OCI-LY7 (cell line): ENCODE results near the gene RMDN2. TPM values are rescaled to one million over a fixed set of nuclear protein-coding genes. Genes with fewer than 3 reads are reported as not detected.
"Not testable (repeated sequence)": the region's sequence is repeated elsewhere in the genome, so short reads cannot be mapped to it uniquely, and the experiment has no call there.

Experiments
- BruUV-seq: library from RNA; stranded (reverse); fragments of 400-500 nt; replicated peaks from 2 replicates; lab custom pipeline; 2021; lab: Mats Ljungman, UMichigan
- CTCF ChIA-PET: fragments of 300-600 bp; sonication (Branson Sonifier 250); formaldehyde crosslinking; loops from one replicate; lab custom pipeline; 2022; ENCODE audit warnings: antibody characterized with exemption; ENCODE audit not compliant: unreplicated experiment; lab: Charles Lee
- POLR2A ChIA-PET: fragments of 300-600 bp; sonication (Branson Sonifier 250); formaldehyde crosslinking; loops from one replicate; lab custom pipeline; 2022; ENCODE audit warnings: antibody characterized with exemption; lab: Charles Lee
- DNase-seq: peaks from one replicate; pipeline ENCODE4 v3.0.0-alpha.2; 2015; ENCODE audit warnings: low spot score
- H2AFZ ChIP-seq: fragments of 200-600 bp; sonication (generic), shearing (Covaris generic); 2 replicates; pipeline ENCODE4 v1.6.1; 2014; ENCODE audit warnings: mild to moderate bottlenecking, antibody characterized with exemption, low read length, moderate library complexity
- H3K27ac ChIP-seq: fragments of 200-600 bp; sonication (generic); 2 replicates; pipeline ENCODE4 v1.5.1; 2014; ENCODE audit warnings: mixed run types, low read depth, mild to moderate bottlenecking, moderate library complexity, low read length, inconsistent platforms; ENCODE audit not compliant: poor library complexity, severe bottlenecking
- H3K36me3 ChIP-seq: fragments of 200-600 bp; sonication (generic); 2 replicates; pipeline ENCODE4 v1.6.1; 2014; ENCODE audit warnings: mild to moderate bottlenecking, antibody characterized with exemption, low read length, moderate library complexity, mixed read lengths; ENCODE audit not compliant: insufficient read depth
- H3K4me1 ChIP-seq: fragments of 200-600 bp; sonication (generic); 2 replicates; pipeline ENCODE4 v1.5.1; 2014; ENCODE audit warnings: mild to moderate bottlenecking, low read length; ENCODE audit not compliant: insufficient read depth, poor library complexity, severe bottlenecking
- H3K4me2 ChIP-seq: fragments of 200-600 bp; sonication (generic); 2 replicates; pipeline ENCODE4 v1.6.1; 2014; ENCODE audit warnings: mild to moderate bottlenecking, low read length
- H3K4me3 ChIP-seq: fragments of 200-600 bp; sonication (generic); 2 replicates; pipeline ENCODE4 v1.5.1; 2014; ENCODE audit warnings: mild to moderate bottlenecking, low read depth, low read length; ENCODE audit not compliant: poor library complexity, severe bottlenecking
- H3K79me2 ChIP-seq: fragments of 200-600 bp; sonication (generic); 2 replicates; pipeline ENCODE4 v1.6.1; 2016; ENCODE audit warnings: low read depth, mild to moderate bottlenecking, low read length, moderate library complexity, mixed read lengths; ENCODE audit not compliant: insufficient read depth
- H3K9me2 ChIP-seq: fragments of 200-600 bp; sonication (generic); 2 replicates; pipeline ENCODE4 v1.6.1; 2016; ENCODE audit warnings: mild to moderate bottlenecking, low read length, mixed read lengths; ENCODE audit not compliant: insufficient read depth
- H3K9me3 ChIP-seq: fragments of 200-600 bp; sonication (generic); 2 replicates; pipeline ENCODE4 v1.6.1; 2014; ENCODE audit warnings: mild to moderate bottlenecking, mixed run types, low read length, mixed read lengths
- H4K20me1 ChIP-seq: fragments of 200-600 bp; sonication (generic); 2 replicates; pipeline ENCODE4 v1.6.1; 2014; ENCODE audit warnings: mild to moderate bottlenecking, antibody characterized with exemption, low read length, moderate library complexity, mixed read lengths; ENCODE audit not compliant: insufficient read depth
- CTCF ChIP-seq: fragments of 200-600 bp; sonication (generic); conservative IDR thresholded peaks from 2 replicates; pipeline ENCODE4 v1.5.1; 2014; ENCODE audit warnings: mild to moderate bottlenecking, antibody characterized with exemption, low read length, moderate library complexity, mixed read lengths
- EZH2phosphoT487 ChIP-seq: fragments of 200-600 bp; sonication (generic); IDR thresholded peaks from 2 replicates; pipeline ENCODE4 v1.6.1; 2018; ENCODE audit warnings: low read depth, borderline replicate concordance, mild to moderate bottlenecking, mixed run types, antibody characterized with exemption, low read length, moderate library complexity, mixed read lengths
- intact Hi-C: fragments of 100-400 bp; cut with micrococcal nuclease; formaldehyde crosslinking; loops from one replicate; pipeline ENCODE4 v1.10.0; 2022; ENCODE audit not compliant: unreplicated experiment
- total RNA-seq, 2 experiments: library from RNA; depleted of rRNA in 1 of 2; stranded (reverse); fragments of >200 nt in 1 of 2; shearing (Covaris generic) in 1 of 2; gene quantifications; 2 replicates each; pipeline ENCODE4 v1.2.3, GENCODE V29; 2014 to 2022

The RMDN2 gene
- total RNA-seq, 2 experiments from 2014 or later = 0.50 to 3.1 TPM

- CTCF ChIA-PET = no interaction called here
- no peak overlapping the region for H3K4me3 ChIP-seq
- intact Hi-C loops = no loop called here
- TF ChIP-seq EZH2phosphoT487 (no peak), CTCF (no peak)
- no peak for DNase-seq
- H3K79me2 ChIP-seq = no peaks in the 10 kb centered on the region
- H4K20me1 ChIP-seq = no peaks in the 10 kb centered on the region
- H3K4me1 ChIP-seq = no peaks in the 10 kb centered on the region
- no peak overlapping the region for H2AFZ ChIP-seq
- POLR2A ChIA-PET = interaction anchor here (0.6 kb wide), 1 partner anchor 433 kb away, joined by 3 read pairs; no protein-coding TSS in a partner anchor
- BruUV-seq = no TSS peak
- no peaks in the 10 kb centered on the region for H3K9me2 ChIP-seq
- no peak overlapping the region for H3K27ac ChIP-seq
- no peaks in the 10 kb centered on the region for H3K9me3 ChIP-seq
- no peak overlapping the region for H3K4me2 ChIP-seq
- no peaks in the 10 kb centered on the region for H3K36me3 ChIP-seq
These were observed 19.2 kb downstream of the RMDN2 start for GRCh38 chr2:37944268-37944667.

GRCh38 chr2:37947306-37947705, 22.2 kb downstream of the RMDN2 start:
- Histone ChIP-seq H3K27ac (no peak overlapping the region), H3K4me1 (no peaks in the 10 kb centered on the region), H3K9me2 (no peaks in the 10 kb centered on the region), H3K36me3 (no peaks in the 10 kb centered on the region), H2AFZ (no peak overlapping the region), H3K4me2 (no peak overlapping the region), H3K9me3 (no peaks in the 10 kb centered on the region), H3K79me2 (no peaks in the 10 kb centered on the region), H4K20me1 (no peaks in the 10 kb centered on the region), H3K4me3 (no peak overlapping the region)
- intact Hi-C loops = no loop called here
- ChIA-PET CTCF (no interaction called here), POLR2A (interaction anchor here (0.6 kb wide), 1 partner anchor 1532 kb away, joined by 3 read pairs; no protein-coding TSS in a partner anchor)
- TF ChIP-seq EZH2phosphoT487 (no peak), CTCF (no peak)
- no peak for DNase-seq
- BruUV-seq = no TSS peak

- ChIA-PET POLR2A (interaction anchor here (0.6 to 0.7 kb wide), 3 partner anchors 9 to 353 kb away, joined by 3 to 5 read pairs (median 4); no protein-coding TSS in a partner anchor), CTCF (interaction anchor here (1.3 kb wide), 1 partner anchor 28 kb away, joined by 3 read pairs; no protein-coding TSS in a partner anchor)
- DNase-seq, H3K9me2 ChIP-seq, H3K4me1 ChIP-seq, H3K27ac ChIP-seq, H3K4me2 ChIP-seq, H4K20me1 ChIP-seq, H3K79me2 ChIP-seq, H3K36me3 ChIP-seq, H3K9me3 ChIP-seq, H2AFZ ChIP-seq, BruUV-seq, H3K4me3 ChIP-seq, intact Hi-C loops: not testable (repeated sequence)
These were observed 37.1 kb downstream of the RMDN2 start for GRCh38 chr2:37962018-37962739.

- H3K27ac ChIP-seq, H3K4me2 ChIP-seq, H3K4me1 ChIP-seq, H3K9me2 ChIP-seq, DNase-seq, BruUV-seq, intact Hi-C loops, H3K79me2 ChIP-seq, H3K4me3 ChIP-seq, H2AFZ ChIP-seq, H3K9me3 ChIP-seq, H3K36me3 ChIP-seq, H4K20me1 ChIP-seq: not testable (repeated sequence)
- ChIA-PET CTCF (interaction anchor here (1.3 kb wide), 1 partner anchor 28 kb away, joined by 3 read pairs; no protein-coding TSS in a partner anchor), POLR2A (interaction anchor here (0.7 kb wide), 2 partner anchors 9 to 354 kb away, joined by 3 to 4 read pairs; no protein-coding TSS in a partner anchor)
These were observed 37.6 kb downstream of the RMDN2 start for GRCh38 chr2:37962740-37963121.

GRCh38 chr2:37963901-37964300, 38.8 kb downstream of the RMDN2 start:
- not testable (repeated sequence) for BruUV-seq, H3K4me1 ChIP-seq

More at GRCh38 chr2:37963901-37964300, 38.8 kb downstream of the RMDN2 start:
- DNase-seq, H3K9me2 ChIP-seq, H3K36me3 ChIP-seq, H3K27ac ChIP-seq, CTCF ChIA-PET, H3K4me3 ChIP-seq, H3K4me2 ChIP-seq, H2AFZ ChIP-seq, H3K9me3 ChIP-seq, H4K20me1 ChIP-seq, intact Hi-C loops, POLR2A ChIA-PET, H3K79me2 ChIP-seq: not testable (repeated sequence)
